Measurements from ENCODE around the gene PRDM12.

PRDM12 gene

GRCh38 chr9:130630071-130630450 is 34.3 kb upstream of the PRDM12 start:
- no peak for ATAC-seq
- TF ChIP-seq, protein P1, sequence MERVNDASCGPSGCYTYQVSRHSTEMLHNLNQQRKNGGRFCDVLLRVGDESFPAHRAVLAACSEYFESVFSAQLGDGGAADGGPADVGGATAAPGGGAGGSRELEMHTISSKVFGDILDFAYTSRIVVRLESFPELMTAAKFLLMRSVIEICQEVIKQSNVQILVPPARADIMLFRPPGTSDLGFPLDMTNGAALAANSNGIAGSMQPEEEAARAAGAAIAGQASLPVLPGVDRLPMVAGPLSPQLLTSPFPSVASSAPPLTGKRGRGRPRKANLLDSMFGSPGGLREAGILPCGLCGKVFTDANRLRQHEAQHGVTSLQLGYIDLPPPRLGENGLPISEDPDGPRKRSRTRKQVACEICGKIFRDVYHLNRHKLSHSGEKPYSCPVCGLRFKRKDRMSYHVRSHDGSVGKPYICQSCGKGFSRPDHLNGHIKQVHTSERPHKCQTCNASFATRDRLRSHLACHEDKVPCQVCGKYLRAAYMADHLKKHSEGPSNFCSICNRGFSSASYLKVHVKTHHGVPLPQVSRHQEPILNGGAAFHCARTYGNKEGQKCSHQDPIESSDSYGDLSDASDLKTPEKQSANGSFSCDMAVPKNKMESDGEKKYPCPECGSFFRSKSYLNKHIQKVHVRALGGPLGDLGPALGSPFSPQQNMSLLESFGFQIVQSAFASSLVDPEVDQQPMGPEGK (CRISPR knock-in tag; IDR thresholded peaks at IDR 0.05; ENCODE audit: borderline replicate concordance): no peak
- no peak for TF ChIP-seq ZFP3 (CRISPR knock-in tag; IDR thresholded peaks at IDR 0.05)
- TF ChIP-seq OSR1 (CRISPR knock-in tag; IDR thresholded peaks at IDR 0.05): no peak
- no peak for TF ChIP-seq SNAI2 (CRISPR knock-in tag; IDR thresholded peaks at IDR 0.05)
- TF ChIP-seq ZNF8 (CRISPR knock-in tag; IDR thresholded peaks at IDR 0.05): no peak
- TF ChIP-seq RARB (CRISPR knock-in tag; IDR thresholded peaks at IDR 0.05): no peak
- TF ChIP-seq CSRNP3 (CRISPR knock-in tag; IDR thresholded peaks at IDR 0.05): no peak
- TF ChIP-seq, protein P2, sequence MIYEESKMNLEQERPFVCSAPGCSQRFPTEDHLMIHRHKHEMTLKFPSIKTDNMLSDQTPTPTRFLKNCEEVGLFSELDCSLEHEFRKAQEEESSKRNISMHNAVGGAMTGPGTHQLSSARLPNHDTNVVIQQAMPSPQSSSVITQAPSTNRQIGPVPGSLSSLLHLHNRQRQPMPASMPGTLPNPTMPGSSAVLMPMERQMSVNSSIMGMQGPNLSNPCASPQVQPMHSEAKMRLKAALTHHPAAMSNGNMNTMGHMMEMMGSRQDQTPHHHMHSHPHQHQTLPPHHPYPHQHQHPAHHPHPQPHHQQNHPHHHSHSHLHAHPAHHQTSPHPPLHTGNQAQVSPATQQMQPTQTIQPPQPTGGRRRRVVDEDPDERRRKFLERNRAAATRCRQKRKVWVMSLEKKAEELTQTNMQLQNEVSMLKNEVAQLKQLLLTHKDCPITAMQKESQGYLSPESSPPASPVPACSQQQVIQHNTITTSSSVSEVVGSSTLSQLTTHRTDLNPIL (CRISPR knock-in tag; IDR thresholded peaks at IDR 0.05; ENCODE audit: low read depth): no peak
- no peak for TF ChIP-seq ZNF70 (CRISPR knock-in tag; IDR thresholded peaks at IDR 0.05)

DNA sequence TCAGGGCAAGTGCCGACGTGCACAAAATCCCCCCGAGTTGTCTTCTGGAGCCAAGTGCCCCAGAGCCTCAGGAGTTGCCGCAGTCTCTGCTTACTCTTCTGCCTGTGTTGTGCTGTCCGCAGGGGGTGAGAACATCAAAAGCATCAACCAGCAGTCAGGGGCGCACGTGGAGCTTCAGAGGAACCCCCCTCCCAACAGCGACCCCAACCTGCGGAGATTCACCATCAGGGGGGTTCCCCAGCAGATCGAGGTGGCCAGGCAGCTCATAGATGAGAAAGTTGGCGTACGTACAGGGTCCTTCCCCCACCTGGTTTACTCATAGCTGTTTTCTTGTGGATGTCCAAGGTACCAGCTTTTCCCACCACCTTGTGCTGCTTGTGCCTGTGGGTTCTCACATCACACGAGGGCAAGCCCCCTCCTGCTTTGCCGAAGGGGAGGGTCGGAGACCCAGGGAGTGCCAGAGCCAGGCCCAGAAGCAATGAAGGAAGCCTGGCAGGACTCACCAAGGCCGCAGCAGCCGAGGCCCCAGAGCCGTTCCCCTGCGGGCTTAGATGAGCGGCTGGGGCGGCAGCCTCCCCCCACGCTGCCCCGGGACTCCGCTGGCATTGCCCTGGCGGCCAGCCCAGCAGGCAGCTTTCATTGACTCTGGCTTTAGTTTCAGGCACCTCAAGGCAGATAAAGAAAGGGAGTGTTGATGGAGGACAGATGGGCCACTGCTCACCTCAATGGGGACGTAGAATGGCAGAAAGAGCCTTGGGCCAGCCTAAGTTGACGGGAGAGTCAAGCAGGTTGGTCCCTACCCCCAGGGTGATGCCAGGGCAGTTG is 33.7 kb upstream of the PRDM12 start:
- ATAC-seq: no peak
- no peak for TF ChIP-seq ARNTL (CRISPR knock-in tag; IDR thresholded peaks at IDR 0.05; ENCODE audit: borderline replicate concordance, low read depth)
- TF ChIP-seq, protein P1 (CRISPR knock-in tag; IDR thresholded peaks at IDR 0.05; ENCODE audit: borderline replicate concordance): no peak
- no peak for TF ChIP-seq ESRRG (CRISPR knock-in tag; IDR thresholded peaks at IDR 0.05)
- TF ChIP-seq, protein P3, sequence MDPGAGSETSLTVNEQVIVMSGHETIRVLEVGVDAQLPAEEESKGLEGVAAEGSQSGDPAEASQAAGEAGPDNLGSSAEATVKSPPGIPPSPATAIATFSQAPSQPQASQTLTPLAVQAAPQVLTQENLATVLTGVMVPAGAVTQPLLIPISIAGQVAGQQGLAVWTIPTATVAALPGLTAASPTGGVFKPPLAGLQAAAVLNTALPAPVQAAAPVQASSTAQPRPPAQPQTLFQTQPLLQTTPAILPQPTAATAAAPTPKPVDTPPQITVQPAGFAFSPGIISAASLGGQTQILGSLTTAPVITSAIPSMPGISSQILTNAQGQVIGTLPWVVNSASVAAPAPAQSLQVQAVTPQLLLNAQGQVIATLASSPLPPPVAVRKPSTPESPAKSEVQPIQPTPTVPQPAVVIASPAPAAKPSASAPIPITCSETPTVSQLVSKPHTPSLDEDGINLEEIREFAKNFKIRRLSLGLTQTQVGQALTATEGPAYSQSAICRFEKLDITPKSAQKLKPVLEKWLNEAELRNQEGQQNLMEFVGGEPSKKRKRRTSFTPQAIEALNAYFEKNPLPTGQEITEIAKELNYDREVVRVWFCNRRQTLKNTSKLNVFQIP (CRISPR knock-in tag; IDR thresholded peaks at IDR 0.05; ENCODE audit: borderline replicate concordance, low read depth): no peak
- no peak for TF ChIP-seq ZNF8 (CRISPR knock-in tag; IDR thresholded peaks at IDR 0.05)
- TF ChIP-seq, protein P2 (CRISPR knock-in tag; IDR thresholded peaks at IDR 0.05; ENCODE audit: low read depth): no peak
- TF ChIP-seq PPARA (CRISPR knock-in tag; IDR thresholded peaks at IDR 0.05; ENCODE audit: borderline replicate concordance): no peak
- no peak for TF ChIP-seq CSRNP3 (CRISPR knock-in tag; IDR thresholded peaks at IDR 0.05)
- no peak for TF ChIP-seq CSDC2 (CRISPR knock-in tag; IDR thresholded peaks at IDR 0.05)
- no peak for TF ChIP-seq SNAI2 (CRISPR knock-in tag; IDR thresholded peaks at IDR 0.05)
- no peak for TF ChIP-seq ZNF565 (CRISPR knock-in tag; conservative IDR thresholded peaks at IDR 0.05; ENCODE audit: low read depth)
- TF ChIP-seq ZFP30 (CRISPR knock-in tag; IDR thresholded peaks at IDR 0.05): no peak
- TF ChIP-seq RARB (CRISPR knock-in tag; IDR thresholded peaks at IDR 0.05): no peak

Data from SK-N-SH treated with all-trans-retinoic acid at 6 μM for 48 hours (cell line).